SKM-1 (cell line): Measurements from ENCODE around the gene PTBP1.

Source experiments
- DNase-seq: peaks from one replicate; lab custom pipeline; 2025; ENCODE audit not compliant: unreplicated experiment; lab: John Stamatoyannopoulos, UW

The PTBP1 gene

DNA sequence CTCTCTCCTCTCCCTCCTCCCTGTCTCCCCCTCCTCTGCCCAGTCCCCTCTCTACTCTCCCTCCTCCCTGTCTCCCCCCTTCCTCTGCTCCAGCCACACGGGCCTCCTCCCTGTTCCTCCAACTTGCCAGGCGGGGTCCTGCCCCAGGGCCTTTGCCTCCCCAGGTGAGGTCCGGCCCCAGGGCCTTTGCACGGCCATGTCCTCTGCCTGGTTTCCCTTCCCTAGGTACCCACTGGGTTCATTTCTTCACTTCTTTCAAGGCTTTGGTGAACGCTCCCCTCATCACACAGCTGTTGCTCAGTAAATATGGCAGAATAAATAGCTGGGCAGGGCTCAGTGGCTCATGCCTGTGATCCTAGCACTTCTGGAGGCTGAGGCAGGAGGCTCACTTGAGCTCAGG lies 25.2 kb upstream of the PTBP1 start:
- DNase-seq, result no peak

DNA sequence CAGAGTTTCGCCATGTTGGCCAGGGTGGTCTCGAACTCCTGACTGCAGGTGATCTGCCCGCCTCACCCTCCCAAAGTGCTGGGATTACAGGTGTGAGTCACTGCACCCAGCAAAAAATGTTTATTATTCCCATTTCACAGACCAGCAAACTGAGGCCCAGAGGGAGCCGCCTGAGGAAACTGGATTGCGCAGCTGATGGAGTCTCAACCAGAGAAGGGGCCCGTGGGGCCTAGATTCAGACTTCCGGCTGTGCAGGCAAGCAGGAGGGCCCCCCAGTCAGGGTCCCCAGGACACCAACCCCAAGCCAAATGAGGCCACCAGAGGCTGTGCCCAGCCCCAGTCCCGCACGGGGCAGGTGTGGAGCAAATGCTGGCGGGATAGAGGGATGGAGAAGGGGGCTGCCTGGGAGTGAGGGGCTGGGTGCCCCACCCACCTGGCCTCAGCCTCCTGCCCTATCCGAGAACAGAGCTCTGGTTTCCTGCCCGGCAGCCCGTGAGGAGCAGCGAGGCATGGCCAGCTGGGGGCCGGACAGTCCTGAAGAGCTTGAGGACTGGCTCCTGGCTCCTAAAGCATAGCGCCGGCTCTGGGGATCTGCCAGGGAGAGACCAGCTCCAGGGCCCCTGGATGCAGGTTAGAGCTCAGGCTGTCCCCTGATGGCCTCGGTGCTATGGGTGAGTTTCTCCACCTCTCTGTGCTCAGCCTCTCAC lies 24.4 kb upstream of the PTBP1 start:
- DNase-seq, result no peak

DNA sequence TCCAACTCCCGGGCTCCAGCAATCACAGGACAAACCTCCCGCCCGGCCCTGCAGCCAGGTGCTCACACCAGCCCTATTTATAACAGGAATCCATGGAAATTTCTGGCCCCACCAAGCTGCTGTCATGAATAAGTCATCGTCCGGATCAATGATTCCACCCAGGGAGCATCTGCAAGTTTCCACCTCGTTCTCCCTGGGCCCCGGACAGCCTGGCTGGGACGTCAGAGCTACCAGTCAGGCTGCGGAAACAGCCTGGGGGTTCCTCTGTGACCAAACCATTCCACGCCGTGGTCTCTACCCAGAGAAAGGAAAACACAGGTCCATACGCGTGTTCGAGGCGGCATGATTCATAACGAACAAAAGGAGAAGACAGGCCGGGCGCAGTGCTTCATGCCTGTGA lies 20.7 kb upstream of the PTBP1 start:
- no peak for DNase-seq

DNA sequence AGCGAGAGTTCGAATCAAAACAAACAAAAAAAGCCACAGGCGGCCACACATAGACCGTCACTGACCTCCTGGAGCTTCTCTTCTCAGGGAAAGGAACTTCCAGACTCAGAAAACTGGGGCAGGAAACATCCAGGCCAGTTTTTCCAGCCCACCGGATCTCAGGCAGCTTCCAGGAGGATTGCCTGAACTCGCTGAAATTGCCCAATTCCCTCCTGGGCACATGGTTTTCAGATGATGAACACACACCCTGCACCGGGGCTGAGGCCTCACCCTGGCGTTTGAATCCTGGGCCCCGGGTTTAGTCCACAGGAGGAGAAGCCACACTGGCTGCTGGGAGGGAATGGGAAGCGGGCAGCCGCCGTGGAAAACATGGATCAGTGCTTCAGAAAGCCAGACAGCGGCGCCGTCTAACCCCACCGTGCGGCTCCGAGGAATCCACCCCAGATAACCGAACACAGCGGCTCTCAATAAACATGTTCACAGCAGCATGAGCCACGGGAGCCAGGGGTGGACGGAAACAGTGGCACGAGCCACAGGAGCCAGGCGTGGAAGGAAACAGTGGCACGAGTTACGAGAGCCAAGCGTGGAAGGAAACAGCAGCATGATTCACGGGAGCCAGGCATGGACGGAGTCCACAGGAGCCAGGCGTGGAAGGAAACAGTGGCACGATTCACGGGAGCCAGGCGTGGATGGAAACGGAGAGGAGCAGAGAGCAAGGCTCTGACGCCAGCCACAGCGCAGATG lies 18.2 kb upstream of the PTBP1 start:
- no peak for DNase-seq

DNA sequence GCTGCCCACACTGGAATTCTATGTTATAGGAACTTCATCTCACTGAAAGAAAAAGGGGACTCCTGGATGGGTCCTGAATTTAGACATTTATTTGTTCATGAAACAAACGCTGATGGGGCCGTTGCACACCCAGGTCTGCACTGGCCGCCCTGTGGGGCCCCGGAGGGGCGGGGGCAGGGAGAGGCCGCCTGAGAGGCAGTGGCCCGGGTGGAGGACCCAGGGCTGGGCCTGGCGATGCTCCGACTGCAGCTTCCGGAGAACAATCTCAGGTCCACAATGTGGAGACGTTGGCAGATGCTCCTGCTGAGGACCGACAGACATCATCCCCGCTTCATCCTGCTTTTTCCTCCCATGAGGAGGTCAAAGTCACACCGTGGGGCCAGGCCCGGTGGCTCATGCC lies 16.3 kb upstream of the PTBP1 start:
- DNase-seq, result no peak

DNA sequence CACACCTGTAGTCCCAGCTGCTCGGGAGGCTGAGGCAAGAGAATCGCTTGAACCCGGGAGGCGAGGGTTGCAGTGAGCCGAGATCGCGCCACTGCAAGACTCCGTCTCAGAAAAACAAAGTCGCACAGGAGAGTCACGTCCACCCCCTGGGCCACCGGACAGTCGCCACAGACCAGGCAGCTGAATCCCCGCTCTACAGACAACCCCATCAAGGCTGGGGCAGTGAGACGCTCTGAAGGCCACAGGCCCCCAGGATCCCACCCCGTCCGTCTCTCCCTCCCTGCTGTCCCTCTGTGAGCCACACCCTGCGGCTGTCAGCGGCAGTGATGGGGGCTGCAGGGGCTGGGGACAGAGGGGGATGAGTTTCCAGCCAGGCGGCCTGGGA lies 15.5 kb upstream of the PTBP1 start:
- DNase-seq, result no peak

DNA sequence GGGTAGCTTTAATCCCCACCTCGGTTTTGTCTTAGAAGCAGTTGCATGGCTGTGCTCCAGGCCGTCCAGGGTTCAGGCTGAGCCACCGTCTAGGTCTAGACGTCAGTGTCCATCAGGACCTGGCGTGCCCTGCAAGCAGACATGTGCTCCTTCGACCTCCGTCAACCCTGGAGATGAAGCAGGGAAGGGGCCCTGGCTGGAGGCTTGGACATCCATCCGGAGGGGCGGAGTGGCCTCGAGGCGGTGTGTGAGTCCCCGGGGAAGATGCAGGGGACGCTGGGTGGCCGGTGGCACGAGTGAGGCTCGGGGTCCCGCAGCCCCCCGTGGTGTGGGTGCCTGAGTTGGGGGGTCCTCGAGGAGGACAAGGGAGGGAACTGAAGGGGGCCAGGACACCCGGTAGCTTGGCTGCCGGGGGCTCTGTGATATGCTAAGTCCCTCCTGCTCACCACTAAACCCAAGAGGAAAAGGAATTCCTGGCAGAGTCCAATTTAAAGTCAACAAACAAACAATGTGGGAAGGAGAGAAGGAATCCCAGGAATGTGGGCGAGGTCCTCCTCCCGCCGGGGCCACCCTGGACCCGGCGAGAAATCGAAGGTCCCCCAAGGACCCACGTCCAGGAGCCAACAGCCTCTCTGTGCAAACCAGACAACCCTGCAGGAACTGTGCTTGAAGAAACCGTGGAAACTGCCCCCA lies 14.9 kb upstream of the PTBP1 start:
- no peak for DNase-seq

DNA sequence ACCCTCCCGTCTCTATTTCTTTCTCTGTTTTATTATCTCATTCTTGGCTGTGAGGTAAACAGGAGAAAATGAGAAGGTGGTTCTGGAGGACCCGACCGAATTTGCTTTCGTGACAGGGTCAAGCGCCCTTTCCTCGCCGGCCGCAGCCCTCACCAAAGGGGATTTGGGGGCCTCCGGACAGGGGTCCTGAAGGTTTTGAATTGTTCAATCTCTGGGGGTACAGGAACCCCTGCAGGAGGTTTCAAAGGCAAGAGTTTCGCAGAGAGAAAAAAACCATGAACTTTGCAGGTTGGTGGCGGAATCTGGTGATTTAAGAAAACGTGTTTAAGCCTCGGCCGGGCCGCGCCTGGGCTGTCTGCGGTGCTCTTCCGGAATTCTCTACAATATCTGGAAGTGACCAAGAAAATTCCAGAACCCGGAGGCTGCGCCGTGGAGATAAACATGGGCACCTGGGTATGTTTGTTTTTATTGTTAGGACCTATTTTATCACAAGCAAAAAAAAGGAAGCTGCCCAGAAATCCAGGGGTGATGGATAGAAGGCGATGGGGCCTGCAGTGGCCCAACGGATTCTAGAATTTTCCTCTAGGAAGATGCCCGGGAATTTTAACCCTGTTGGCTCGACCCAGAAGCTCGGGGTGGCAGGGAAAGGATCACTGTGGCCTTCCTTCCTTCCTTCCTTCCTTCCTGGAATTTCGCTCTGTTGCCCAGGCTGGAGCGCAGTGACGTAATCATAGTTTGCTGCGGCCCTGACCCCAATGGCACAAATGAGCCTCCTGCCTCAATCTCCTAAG lies 14.2 kb upstream of the PTBP1 start:
- DNase-seq, result no peak

DNA sequence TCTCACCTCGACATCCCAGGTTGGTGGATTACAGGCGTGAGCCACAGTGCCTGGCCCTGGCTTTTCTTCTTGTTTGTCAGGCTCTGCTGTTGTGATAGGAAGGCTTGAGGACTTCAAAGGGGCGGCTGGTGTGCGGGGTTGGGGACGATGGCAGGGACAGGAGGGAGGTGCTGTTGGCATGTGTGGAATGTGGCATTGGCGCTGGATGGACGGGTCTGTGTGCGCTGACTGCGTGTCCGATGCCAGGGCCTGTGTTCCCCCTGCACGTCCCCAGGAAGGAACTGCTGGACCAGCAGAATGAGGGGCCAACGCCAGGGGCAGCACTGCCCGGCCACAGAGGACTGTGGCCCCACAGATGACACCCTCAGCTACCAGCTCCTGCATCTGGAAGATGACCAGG lies 12.7 kb upstream of the PTBP1 start:
- no peak for DNase-seq

DNA sequence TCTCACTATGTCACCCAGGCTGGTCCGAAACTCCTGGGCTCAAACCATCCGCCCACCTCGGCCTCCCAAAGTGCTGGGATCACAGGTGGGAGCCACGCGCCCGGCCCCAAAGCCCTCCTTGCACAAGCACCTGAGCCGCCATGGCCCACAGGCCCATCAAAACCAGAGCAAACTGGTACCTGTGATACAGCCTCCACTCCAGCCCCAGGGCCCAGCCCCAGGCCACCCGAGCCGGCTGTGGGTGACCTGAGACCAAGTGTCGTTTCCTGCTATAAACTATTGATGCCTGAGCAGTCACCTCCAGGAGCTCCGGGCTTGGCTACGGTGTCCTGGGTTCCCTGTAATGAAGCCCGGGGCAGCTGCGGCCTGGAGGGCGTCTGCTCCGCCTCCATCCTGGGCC lies 9.7 kb upstream of the PTBP1 start:
- no peak for DNase-seq

DNA sequence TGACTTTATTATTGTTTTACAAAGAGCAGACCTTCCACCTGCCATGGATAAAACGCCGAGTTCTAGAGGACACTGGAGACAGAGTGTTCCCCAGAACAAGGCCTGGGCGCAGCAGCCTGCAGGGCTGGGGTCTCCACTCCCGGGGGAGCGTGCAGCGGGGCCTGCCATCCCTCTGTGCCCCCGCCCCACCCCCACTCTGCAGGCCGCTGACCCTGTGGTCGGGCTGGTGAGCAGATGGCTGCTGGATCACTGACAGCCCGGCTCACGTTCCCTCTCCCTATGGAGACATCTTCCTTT lies 8.6 kb upstream of the PTBP1 start:
- no peak for DNase-seq

DNA sequence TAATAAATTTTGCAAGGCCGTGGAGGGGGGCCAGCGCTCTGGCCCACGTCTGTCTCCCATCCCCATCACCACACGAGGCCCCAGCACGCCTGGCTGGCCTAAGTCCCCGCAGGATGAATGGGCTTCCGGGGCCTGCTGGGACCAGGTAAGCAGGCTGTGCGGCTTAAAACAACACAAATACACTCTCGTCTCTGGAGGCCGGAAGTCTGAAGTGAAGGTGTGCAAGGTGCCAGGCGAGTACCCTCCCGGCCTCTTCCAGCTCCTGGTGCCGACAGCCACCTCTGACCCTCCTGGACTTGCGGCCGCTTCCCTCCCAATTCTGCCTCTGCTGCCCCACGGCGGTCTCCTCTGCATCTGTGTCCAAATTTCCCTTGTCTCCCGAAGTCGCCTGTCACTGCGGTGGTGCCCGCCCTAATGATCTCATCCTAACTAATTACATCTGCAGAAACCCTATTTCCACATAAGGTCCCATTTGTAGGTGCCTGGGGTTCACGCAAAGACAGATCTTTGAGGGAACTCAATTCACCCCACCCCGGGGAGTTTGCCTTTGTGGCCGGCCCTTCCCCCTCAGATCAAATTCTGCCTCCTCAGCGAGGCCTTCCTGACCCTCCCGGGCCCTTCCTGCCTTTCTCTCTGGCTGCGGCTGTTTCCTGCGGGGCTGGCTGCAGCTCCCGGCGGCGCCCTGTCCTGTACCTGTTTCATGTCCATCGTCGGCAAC lies 8.1 kb upstream of the PTBP1 start:
- peak; percentile 57 for DNase-seq

DNA sequence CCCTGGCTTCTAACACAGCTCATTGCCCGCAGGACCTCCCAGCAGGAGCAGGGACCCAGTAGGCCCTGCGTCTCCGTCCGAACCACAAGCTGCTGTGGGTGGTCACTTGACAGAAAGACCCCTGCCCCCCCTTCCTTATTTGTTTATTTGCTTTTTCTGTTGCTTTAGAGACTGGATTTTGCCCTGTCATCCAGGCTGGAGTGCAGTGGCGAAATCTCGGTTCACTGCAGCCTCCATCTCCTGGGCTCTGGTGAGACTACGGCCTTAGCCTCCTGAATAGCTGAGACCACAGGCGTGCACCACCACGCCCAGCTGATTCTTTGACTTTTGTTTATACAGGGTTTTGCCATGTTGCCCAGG lies 7.6 kb upstream of the PTBP1 start:
- DNase-seq, result no peak

DNA sequence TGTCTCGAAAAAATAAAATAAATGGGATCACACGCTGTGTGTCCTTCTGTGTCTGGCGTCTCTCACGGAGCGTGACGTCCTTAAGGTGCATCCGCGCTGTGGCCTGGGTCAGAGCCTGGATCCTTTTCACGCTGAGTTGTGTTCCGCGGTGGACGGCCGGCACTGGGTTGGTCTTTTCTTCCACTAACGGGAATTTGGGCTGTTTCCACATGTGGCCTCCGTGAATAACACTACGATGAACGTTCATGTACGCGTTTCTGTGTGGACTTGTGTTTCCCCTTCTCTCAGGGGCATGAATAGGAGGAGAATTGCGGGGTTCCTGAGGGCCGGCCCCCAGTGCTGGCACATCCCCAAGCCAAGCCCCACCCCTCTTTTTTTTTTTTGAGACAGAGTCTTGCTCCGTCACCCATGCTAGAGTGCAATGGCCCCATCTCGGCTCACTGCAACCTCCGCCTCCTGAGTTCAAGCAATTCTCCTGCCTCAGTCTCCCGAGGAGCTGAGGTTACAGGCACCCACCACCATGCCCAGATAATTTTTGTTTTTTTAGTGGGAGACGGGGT lies 6.2 kb upstream of the PTBP1 start:
- DNase-seq, result no peak

DNA sequence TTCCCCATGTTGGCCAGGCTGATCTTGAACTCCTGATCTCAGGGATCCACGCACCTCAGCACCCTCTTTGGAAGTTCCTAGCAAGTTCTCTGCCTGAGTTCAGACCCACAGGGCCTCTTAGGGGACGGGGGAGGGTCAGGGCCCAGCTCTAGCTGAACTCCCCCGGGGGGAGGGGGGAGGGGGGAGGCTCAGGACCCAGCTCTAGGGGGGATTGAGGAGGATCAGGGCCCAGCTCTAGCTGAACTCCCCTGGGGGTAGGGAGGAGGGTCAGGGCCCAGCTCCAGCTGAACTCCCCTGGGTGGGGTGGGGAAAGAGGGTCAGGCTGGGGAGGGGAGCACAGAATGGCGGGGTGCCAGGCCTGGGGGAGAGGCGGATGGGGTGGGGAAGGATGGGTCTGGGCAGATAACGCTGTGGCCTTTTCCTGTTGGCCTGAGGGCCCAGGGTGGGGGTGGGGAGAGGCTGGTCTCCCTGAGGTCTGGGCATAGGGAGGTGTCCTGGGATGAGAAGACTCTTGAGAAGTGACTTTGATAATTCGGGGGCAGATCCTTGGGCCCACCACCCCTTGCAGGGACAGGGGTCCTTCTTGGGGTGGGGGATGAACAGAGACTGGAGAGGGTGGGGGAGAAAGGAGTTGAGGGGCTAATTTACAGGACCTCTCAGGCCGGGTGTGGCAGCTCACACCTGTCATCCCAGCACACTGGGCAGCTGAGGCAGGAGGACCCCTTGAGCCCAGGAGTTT lies 5.5 kb upstream of the PTBP1 start:
- no peak for DNase-seq

DNA sequence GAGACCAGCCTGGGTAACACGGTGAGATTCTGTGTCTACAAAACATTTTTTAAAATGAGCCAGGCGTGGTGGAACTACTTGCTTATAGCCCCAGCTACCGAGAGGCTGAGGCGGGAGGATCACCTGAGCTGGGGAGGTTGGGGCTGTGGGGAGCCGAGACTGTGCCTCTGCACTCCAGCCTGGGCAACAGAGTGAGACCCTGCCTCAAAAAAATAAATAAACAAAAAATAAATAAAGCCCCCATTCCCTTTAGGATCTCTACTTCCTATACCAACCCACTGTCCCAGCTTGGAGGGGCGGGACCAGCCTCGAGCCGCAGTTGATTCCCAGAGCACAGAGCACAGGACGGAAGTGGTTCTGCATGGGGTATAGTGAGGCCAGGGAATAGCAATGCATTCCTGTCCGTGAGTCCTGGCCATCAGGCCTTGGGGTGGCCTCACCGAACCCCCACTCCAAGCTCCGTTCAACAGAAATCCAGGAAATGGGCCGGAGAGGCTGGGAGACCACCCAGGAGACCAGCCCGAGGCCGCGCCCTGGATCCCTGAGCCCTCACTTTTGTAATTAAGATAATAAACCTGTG lies 4.9 kb upstream of the PTBP1 start:
- DNase-seq, result no peak

DNA sequence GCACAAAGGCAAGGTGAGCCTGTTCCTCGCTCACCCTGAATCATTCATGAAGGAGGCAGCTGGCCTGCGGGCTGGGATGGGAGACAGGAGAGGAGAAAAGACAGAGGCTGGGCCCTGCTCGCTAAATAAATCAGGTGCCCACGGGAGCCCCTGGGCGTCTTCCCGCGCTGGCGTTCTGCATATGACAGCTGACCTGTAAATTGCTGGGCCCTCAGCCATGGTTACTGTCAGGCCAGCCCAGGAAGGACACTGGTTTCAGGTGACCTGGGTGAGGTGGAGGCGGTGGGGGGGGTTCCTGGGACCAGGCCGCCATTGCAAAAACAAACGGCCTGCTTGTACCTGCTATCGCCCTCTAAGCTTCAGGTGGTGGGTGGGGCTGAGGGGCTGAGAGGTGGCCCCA lies 3.4 kb upstream of the PTBP1 start:
- DNase-seq, result no peak

DNA sequence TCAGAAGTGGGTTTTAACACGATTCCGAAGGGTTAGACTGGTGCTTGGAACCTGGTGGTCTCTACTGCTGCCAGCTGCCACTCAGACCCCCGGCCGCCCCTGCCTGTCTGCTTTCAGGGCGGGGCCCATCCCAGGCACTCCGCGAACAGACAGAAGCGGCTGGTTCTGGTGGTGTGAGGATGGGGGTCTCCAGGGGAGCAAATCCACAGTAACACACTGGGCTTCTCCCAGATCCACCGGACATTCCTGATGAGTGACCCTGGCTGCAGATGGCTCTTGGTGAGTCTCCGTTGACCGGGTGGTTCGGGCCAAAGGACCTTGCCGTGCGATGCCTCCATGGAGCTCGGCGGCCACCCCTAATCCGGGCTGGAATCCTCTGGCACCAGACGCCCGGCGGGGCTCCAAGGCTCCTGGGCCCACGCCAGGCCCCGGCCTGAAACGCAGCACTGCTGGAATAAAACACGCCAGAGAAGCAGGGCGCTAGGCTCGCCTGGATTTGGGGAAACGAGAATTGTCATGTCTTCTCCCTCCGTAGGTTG lies 2.1 kb upstream of the PTBP1 start:
- no peak for DNase-seq
